NB4 (cell line): Measurements from ENCODE around the gene RELA.

ENCODE experiments used
- DNase-seq: peaks from one replicate; pipeline ENCODE4 v3.0.0; 2010; ENCODE audit warnings: low read depth
- H3K4me3 ChIP-seq: one replicate; pipeline ENCODE4 v1.5.1; 2011; ENCODE audit warnings: mild to moderate bottlenecking, low read depth, low read length, moderate library complexity
- MAX ChIP-seq: IDR thresholded peaks from 2 replicates; pipeline ENCODE4 v1.6.1; 2011; ENCODE audit warnings: low read depth, low read length
- MYC ChIP-seq: IDR thresholded peaks from 2 replicates; pipeline ENCODE4 v1.6.1; 2011; ENCODE audit warnings: low read depth, low read length
- POLR2A ChIP-seq: IDR thresholded peaks from 2 replicates; pipeline ENCODE4 v1.6.1; 2011; ENCODE audit warnings: mild to moderate bottlenecking; ENCODE audit not compliant: insufficient read length; ENCODE audit errors: extremely low read depth
- TF ChIP-seq, protein P1 (sequence below): IDR thresholded peaks from one replicate; pipeline ENCODE4 v1.5.1; 2012; ENCODE audit warnings: low read depth, low read length

RELA gene

GRCh38 chr11:65609665-65610064, 53.1 kb downstream of the RELA start:
- H3K4me3 ChIP-seq, result no peak overlapping the region
- DNase-seq, result no peak
- TF ChIP-seq MAX (no peak), POLR2A (no peak)
- TF ChIP-seq, protein P1, sequence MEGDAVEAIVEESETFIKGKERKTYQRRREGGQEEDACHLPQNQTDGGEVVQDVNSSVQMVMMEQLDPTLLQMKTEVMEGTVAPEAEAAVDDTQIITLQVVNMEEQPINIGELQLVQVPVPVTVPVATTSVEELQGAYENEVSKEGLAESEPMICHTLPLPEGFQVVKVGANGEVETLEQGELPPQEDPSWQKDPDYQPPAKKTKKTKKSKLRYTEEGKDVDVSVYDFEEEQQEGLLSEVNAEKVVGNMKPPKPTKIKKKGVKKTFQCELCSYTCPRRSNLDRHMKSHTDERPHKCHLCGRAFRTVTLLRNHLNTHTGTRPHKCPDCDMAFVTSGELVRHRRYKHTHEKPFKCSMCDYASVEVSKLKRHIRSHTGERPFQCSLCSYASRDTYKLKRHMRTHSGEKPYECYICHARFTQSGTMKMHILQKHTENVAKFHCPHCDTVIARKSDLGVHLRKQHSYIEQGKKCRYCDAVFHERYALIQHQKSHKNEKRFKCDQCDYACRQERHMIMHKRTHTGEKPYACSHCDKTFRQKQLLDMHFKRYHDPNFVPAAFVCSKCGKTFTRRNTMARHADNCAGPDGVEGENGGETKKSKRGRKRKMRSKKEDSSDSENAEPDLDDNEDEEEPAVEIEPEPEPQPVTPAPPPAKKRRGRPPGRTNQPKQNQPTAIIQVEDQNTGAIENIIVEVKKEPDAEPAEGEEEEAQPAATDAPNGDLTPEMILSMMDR, result no peak

- H3K4me3 ChIP-seq, result no peak overlapping the region
- no peak for DNase-seq
- no peak for TF ChIP-seq MYC
- TF ChIP-seq MAX, result no peak
- TF ChIP-seq POLR2A, result no peak
- TF ChIP-seq, protein P1, result no peak
Measured at GRCh38 chr11:65609229-65609628, 53.5 kb downstream of the RELA start.

- no peak overlapping the region for H3K4me3 ChIP-seq
- TF ChIP-seq POLR2A (no peak), MYC (no peak), MAX (no peak)
- TF ChIP-seq, protein P1, result no peak
- no peak for DNase-seq
Measured at GRCh38 chr11:65607614-65608426, 54.9 kb downstream of the RELA start.

GRCh38 chr11:65606876-65607613, 55.7 kb downstream of the RELA start:
- TF ChIP-seq MAX (no peak), POLR2A (no peak), MYC (no peak)
- TF ChIP-seq, protein P1, result no peak
- H3K4me3 ChIP-seq, result no peak overlapping the region
- peak; percentile 39 for DNase-seq

GRCh38 chr11:65604258-65604657, 58.5 kb downstream of the RELA start:
- no peak for DNase-seq
- H3K4me3 ChIP-seq, result no peak overlapping the region
- TF ChIP-seq MYC (no peak), POLR2A (no peak)
- TF ChIP-seq, protein P1, result no peak
